Globus pallidus (tissue), 1 donor: ENCODE results near the gene ZNF608.

ENCODE experiments used
- DNase-seq: peaks from one replicate; pipeline ENCODE4 v3.0.0-alpha.2; 2015; ENCODE audit warnings: low spot score

The ZNF608 gene

DNA sequence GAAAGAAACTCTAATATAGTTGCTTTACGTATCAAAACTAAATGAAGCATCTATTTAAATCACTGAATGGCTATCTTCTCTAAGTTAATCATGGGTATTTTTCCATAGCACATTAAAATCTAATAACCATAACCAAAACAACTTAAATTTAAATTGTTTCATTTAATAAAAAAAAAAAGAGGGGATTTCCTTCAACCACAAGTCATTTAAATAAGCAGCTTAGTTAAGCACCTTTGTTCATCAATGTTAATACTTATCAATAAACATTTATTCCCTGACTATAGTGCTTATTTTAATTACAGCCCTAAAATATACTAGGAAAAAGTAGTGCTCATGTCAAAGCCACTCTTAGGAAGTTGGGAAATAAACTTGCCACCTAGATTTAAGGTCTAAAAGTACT lies 30.3 kb downstream of the ZNF608 start:
- DNase-seq, result no peak

- no peak for DNase-seq
Observed at GRCh38 chr5:124714910-124715309, 31.5 kb downstream of the ZNF608 start.

- no peak for DNase-seq
Observed at GRCh38 chr5:124713595-124713994, 32.8 kb downstream of the ZNF608 start.

GRCh38 chr5:124712731-124713305 lies 33.6 kb downstream of the ZNF608 start:
- DNase-seq, result no peak

- no peak for DNase-seq
Observed at GRCh38 chr5:124708086-124708485, 38.4 kb downstream of the ZNF608 start.

DNA sequence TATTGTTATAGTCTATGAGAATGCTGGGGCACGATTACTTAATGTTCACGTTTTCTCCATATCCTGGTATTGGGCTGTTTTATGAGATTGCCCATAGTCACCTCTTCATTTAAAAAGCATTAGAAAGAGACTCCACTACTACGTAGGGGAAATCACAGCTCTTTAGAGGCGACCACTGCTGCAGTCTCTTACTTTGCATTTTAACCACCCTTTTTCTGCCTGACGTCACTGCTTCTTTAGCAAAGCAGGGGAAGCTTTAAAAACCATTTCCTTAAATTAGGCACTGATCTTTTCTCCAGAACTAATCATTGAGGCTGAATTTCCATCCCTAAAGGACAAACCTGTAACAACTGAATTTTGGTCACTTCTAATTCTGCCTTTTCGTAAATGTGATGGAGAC lies 38.9 kb downstream of the ZNF608 start:
- DNase-seq, result no peak

- DNase-seq, result no peak
Observed at GRCh38 chr5:124706729-124707361, 39.6 kb downstream of the ZNF608 start.

DNA sequence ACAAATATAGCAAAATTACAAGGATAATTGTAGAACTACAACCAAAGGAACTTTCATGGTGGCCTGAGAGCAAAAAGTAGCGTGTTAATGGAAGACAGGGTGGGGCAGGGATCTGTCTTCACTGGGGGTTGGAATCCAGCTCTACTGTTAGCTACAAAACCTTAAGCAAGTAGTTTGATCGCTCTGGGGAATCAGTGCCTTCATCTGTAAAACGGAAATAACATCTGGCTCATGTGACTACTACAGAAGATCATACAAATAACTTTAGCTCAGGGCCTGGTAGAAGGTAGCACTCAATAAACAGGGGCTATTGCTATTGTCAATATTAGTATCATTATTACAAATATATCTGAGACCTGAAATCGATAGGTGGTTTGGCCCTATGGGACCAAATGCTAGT lies 40.4 kb downstream of the ZNF608 start:
- no peak for DNase-seq

- no peak for DNase-seq
Observed at GRCh38 chr5:124705577-124705976, 40.9 kb downstream of the ZNF608 start.

GRCh38 chr5:124704594-124705284 lies 41.7 kb downstream of the ZNF608 start:
- DNase-seq, result peak; percentile 52

- DNase-seq, result no peak
Observed at GRCh38 chr5:124703995-124704394, 42.4 kb downstream of the ZNF608 start.

GRCh38 chr5:124702525-124702924 lies 43.9 kb downstream of the ZNF608 start:
- DNase-seq, result no peak

DNA sequence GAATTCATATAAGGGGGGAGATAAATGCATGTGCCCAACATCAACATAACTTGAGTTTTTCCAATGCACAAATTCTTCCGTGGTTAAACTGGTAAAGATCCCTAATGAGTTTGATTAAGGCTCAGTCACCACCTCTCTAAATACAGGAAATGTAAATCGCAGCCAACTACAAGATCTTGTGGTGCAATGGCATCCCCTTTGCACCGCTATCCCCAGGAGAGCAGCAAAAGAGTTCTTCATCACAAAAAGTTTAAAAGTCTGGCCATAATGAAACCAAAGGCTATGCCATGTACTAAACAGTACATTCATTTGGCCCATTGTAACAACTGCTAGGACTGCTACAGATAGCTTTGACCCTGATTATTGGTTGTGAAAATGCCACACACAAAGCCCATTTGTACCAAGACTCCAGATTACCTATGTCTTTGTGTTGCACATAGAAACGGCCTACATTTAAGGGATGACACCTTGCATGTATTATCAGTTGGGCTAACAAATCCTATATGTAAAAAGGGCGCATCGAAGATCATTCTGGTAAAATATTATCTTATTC lies 44.5 kb downstream of the ZNF608 start:
- no peak for DNase-seq

DNA sequence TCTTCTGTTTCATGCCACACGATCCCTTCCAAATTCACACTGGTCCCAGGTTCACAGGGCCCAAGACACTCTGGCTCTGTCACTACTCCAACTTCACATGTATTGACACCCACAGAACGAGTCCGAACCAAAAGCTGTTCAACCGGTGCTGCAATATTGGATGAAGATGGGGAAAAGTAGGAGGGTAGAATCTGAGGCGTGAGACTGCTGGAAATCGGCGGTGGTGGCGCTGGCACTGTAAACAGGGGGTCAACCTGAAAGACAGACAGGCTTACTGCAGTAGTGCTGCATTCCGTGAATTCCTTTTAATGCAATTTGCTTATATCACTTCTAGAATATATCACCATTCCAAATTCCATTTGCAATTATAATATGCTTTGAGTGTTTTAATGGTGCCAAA lies 45.4 kb downstream of the ZNF608 start:
- DNase-seq, result no peak

DNA sequence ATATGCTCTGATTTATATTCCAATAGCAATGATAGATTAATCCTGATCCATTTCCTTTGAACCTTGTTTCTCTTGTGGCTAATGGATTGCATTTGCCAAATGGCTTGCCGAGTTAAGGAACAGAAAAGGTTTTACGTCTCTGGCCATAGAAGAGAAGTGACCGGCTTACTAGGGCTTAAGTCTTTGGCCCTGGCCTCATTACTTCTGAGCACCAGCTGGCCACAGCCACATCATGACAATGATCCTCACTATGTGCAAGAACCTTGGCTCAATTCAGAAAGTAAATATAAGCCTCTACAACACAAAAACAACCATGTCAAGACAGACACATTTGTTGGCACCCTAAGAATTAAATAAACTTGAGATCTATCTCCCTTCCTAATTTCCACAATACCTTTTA lies 46.1 kb downstream of the ZNF608 start:
- DNase-seq, result no peak

DNA sequence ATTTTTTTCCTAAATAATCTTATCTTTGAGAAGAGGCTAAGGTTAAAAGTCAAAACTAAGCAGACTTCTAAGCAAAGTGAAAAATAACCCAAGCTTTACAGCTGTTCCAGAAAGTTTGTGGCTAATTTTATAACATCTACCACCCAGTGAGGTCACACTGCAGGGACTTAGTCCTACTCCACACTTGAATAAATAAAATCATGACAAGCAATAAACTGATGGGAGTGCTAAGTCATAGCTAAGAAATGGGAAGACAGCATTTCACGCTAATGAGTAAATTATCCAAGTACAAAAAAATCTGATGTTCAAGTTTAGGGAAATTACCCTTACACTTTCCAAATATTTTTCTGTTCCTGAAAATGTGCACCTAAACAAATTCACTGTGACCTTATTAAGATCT lies 47.7 kb downstream of the ZNF608 start:
- no peak for DNase-seq

- peak; percentile 57 for DNase-seq
Observed at GRCh38 chr5:124697933-124698591, 48.4 kb downstream of the ZNF608 start.

GRCh38 chr5:124697501-124697900 lies 48.9 kb downstream of the ZNF608 start:
- no peak for DNase-seq

DNA sequence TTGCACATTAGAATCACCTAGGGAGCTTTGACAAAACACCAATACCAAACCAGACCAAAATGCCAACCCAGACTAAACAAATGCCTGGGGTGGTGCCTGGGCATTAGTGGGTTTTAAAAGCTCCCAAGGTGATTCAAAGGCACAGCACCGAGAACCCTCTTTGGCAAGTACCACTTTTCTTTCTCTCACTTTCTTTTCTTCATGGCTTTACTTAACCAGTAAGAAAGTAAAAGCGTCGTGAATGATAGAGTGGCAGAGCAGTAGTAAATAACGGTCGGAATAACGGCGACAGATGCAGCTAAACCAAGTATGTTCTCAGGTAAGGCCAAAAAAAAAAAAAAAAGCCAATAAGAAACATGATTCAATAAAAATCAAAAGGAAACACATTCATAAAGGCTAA lies 49.5 kb downstream of the ZNF608 start:
- DNase-seq, result no peak
